Heart left ventricle (tissue), 16 donors: ENCODE results near the gene MRPL20. TPM values are rescaled to one million over a fixed set of nuclear protein-coding genes. Genes with fewer than 3 reads are reported as not detected.
A peak's percentile ranks its signal among the peaks of the same experiment; 100 is the strongest.
"Not testable (repeated sequence)": the region's sequence is repeated elsewhere in the genome, so short reads cannot be mapped to it uniquely, and the experiment has no call there.

Source experiments
- ATAC-seq, 4 donors: fragments of 200-7000 bp; cut with Tn5 transposase; one replicate each; pipeline ENCODE4 v1.9.1; 2020 to 2022; ENCODE audit warnings: moderate library complexity in 4 of 4, mild to moderate bottlenecking in 3 of 4, moderate number of reproducible peaks in 1 of 4
- DNase-seq, 5 donors: peaks; one replicate each; pipeline ENCODE4 v3.0.0-alpha.2; 2020
- H3K27ac ChIP-seq, 12 donors: fragments of 200-600 bp; sonication (generic) in 4 of 12; one replicate each; pipeline versions ENCODE4 v1.5.0 to v1.8.0; 2016 to 2022; ENCODE audit warnings: mild to moderate bottlenecking in 2 of 12
- H3K27me3 ChIP-seq, 9 donors: fragments of 200-600 bp; sonication (generic) in 2 of 9; one replicate each; pipeline versions ENCODE4 v1.5.1 to v1.8.0; 2016 to 2022; ENCODE audit warnings: mild to moderate bottlenecking in 3 of 9
- H3K36me3 ChIP-seq, 9 donors: fragments of 200-600 bp; sonication (generic) in 2 of 9; one replicate each; pipeline versions ENCODE4 v1.5.0 to v1.8.0; 2018 to 2022; ENCODE audit warnings: mild to moderate bottlenecking in 2 of 9
- H3K4me1 ChIP-seq, 12 donors: fragments of 200-600 bp; sonication (generic) in 4 of 12; one replicate each; pipeline versions ENCODE4 v1.5.0 to v1.8.0; 2016 to 2022; ENCODE audit warnings: mild to moderate bottlenecking in 3 of 12
- H3K4me3 ChIP-seq, 12 donors: fragments of 200-600 bp; sonication (generic) in 4 of 12; one replicate each; pipeline versions ENCODE4 v1.5.0 to v1.8.0; 2017 to 2022; ENCODE audit warnings: mild to moderate bottlenecking in 9 of 12, moderate library complexity in 4 of 12
- H3K9me3 ChIP-seq, 12 donors: fragments of 200-600 bp; sonication (generic) in 4 of 12; one replicate each; pipeline versions ENCODE4 v1.5.0 to v1.8.0; 2016 to 2022; ENCODE audit warnings: mild to moderate bottlenecking in 1 of 12
- POLR2A ChIP-seq, 2 donors: fragments of 450-650 bp; IDR thresholded peaks; one replicate each; pipeline ENCODE4 v1.6.1; 2017; ENCODE audit warnings: antibody characterized with exemption in 2 of 2, mild to moderate bottlenecking in 2 of 2, moderate library complexity in 2 of 2
- WGBS, 4 donors: extraction: QIAGEN DNeasy Blood & Tissue Kit in 2 of 4; methylation state at CpG; one replicate each; pipeline versions ENCODE4 v1.1.5 to v1.1.7; 2013 to 2018; 5-methylcytosine and 5-hydroxymethylcytosine counted together
- intact Hi-C, 10 donors: fragments of 100-400 bp; cut with DNase I; formaldehyde crosslinking; loops; one replicate each; pipeline versions ENCODE4 v1.11.1 to v1.14.2; 2022
- polyA plus RNA-seq, 2 donors: library from polyadenylated mRNA; stranded (reverse); fragments of 200-250 nt; gene quantifications; one replicate each; pipeline ENCODE4 v1.2.3, GENCODE V29; 2013
- total RNA-seq, 9 donors: library from RNA; depleted of rRNA in 2 of 9; stranded (reverse); fragments of >200 nt in 2 of 9; fragmentation: NEBNext Ultra II Directional in 3 of 9; extraction: Animal tissue kit (Norgen Biotek cat#: 25700) in 3 of 9; gene quantifications; one replicate each; pipeline versions ENCODE4 v1.1.0 to v1.2.4, GENCODE V29; 2016 to 2023
- TF ChIP-seq, protein P1 (sequence below), 12 donors: fragments of 200-600 bp; sonication (generic) in 4 of 12; IDR thresholded peaks; one replicate each; pipeline versions ENCODE4 v1.5.0 to v1.8.0; 2018 to 2022; ENCODE audit warnings: antibody characterized with exemption in 12 of 12, mild to moderate bottlenecking in 5 of 12
- donor health status: ischemic (EF 13 %, LVEDD 7.1; RV severe dilation, severe dysfunction).
- donor health status: healthy with polysubstance abuse.
- donor health status: DM: no; HTN: yes; CAD: no.
- donor health status: DM: no; HTN: no; CAD: no.
- donor health status: ischemic (EF 25% LVEDD 6.9; RV normal size, moderate dysfunction).
- donor health status: ischemic (EF 25% LVEDD 5.7; RV mildly dilated, moderate dysfunction).
- donor health status: healthy.
- donor health status: DM: yes; HTN: yes; CAD: no.
- donor health status: ischemic (EF 35%, LVEDD 5.7; RV mildly dilated, moderate dysfunction).
- donor health status: nonischemic (EF 11% LVEDD 7.7; RV severe dilation, severe dysfunction).
- donor health status: DM: yes; HTN: yes; CAD: no.
- donor health status: PGD.
- donor health status: ischemic (EF 29% LVEDD 5.4; RV normal size, mild dysfunction).
- donor health status: nonischemic (EF 23%, LVEDD 6.1; RV moderate dilation, normal function).

Gene MRPL20
- total and polyA plus RNA-seq, 11 donors = 112 to 238 (median 141) TPM

DNA sequence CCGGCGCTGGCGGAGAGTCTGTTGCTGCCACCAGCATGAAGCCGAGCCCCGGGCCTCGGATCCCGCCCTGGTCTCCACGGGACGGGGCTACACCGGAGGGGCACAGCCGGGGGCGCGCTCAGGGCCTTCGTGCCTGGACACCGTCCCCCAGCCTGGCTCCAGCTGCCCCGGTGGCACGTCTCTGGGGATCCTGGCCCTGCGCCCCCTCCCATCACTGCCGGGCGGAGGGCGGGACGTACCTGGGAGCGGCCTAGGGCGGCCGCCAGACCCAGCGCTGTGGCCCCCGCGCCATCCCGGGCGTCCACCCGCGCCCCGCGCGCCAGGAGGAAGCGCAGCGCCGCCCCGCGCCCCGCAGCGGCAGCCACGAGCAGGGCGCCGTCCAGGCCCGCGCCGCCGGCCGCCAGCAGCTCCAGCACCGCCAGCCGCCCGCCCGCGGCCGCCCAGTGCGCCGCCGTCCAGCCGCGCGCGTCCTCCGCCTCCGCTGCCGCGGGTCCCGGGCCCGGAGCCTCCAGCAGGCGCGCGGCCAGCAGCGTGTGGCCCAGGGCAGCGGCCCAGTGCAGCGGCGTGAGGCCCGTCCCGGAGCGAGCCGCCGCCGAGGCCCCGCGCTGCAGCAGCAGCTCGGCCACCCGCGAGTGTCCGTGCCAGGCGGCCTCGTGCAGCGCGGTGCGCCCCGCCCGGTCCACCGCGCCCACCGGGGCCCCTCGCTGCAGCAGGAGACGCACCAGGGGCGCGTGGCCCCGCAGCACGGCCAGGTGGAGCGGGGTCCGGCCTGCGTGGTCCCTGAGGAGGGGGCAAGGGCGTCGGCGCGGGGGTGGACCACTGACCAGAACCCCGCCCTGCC lies 12.9 kb upstream of the MRPL20 start:
- ATAC-seq = peak in 3 of 4 donors; percentile 52 to 68 (median 64)
- Histone ChIP-seq H3K9me3 (no peaks in the 10 kb centered on the region), H3K36me3 (no peaks in the 10 kb centered on the region), H3K27me3 (peaks cover 0 to 10% (median 0%) of the 10 kb centered on the region in 9 donors), H3K4me1 (peaks cover 0 to 25% (median 2%) of the 10 kb centered on the region in 12 donors), H3K4me3 (peak overlapping the region in 10 of 12 donors; percentile 35 to 63 (median 54)), H3K27ac (peak overlapping the region; percentile 27 to 79 (median 67))
- 10 to 19% (median 14%) methylated on average over 55 to 112 of the region's 112 CpGs for WGBS, 4 donors
- intact Hi-C loops = no loop called here
- TF ChIP-seq, protein P1, sequence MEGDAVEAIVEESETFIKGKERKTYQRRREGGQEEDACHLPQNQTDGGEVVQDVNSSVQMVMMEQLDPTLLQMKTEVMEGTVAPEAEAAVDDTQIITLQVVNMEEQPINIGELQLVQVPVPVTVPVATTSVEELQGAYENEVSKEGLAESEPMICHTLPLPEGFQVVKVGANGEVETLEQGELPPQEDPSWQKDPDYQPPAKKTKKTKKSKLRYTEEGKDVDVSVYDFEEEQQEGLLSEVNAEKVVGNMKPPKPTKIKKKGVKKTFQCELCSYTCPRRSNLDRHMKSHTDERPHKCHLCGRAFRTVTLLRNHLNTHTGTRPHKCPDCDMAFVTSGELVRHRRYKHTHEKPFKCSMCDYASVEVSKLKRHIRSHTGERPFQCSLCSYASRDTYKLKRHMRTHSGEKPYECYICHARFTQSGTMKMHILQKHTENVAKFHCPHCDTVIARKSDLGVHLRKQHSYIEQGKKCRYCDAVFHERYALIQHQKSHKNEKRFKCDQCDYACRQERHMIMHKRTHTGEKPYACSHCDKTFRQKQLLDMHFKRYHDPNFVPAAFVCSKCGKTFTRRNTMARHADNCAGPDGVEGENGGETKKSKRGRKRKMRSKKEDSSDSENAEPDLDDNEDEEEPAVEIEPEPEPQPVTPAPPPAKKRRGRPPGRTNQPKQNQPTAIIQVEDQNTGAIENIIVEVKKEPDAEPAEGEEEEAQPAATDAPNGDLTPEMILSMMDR (IDR thresholded peaks at IDR 0.05) = peak in 3 of 12 donors; percentile 8 to 20 (median 10)
- no peak for TF ChIP-seq POLR2A (IDR thresholded peaks at IDR 0.05)
- DNase-seq = peak in 3 of 5 donors; percentile 14 to 70 (median 42)

DNA sequence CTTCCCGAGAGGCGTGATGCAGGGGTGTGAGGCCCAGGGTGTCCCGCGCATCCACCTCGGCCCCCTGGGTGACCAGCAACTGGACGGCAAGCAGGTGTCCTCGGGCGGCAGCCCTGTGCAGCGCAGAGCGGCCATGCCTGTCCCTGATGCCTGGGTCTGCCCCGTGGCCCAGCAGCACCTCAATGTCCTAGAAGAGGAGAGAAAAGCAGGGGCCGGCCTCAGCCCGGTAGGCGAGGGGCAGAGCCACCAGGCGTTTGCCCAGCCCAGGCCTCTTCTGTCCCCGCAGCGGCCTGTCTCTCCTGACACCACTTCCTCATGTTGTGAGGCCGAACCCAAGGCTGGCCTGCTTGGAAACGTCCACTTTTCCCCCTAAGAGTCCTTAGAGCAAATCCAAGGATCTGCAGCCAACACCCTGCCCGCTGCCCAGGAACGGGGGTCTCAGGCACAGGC lies 12.3 kb upstream of the MRPL20 start:
- WGBS, 4 donors = 83 to 91% (median 85%) methylated on average over 19 to 21 of the region's 21 CpGs
- DNase-seq (peak in 1 of 5 donors; percentile 55), ATAC-seq (peak in 3 of 4 donors; percentile 18 to 27 (median 25))
- Histone ChIP-seq H3K36me3 (no peaks in the 10 kb centered on the region), H3K4me3 (peak overlapping the region in 10 of 12 donors; percentile 35 to 63 (median 54)), H3K27me3 (peaks cover 0 to 10% (median 0%) of the 10 kb centered on the region in 9 donors), H3K9me3 (no peaks in the 10 kb centered on the region), H3K4me1 (peaks cover 0 to 25% (median 2%) of the 10 kb centered on the region in 12 donors), H3K27ac (peak overlapping the region; percentile 27 to 79 (median 67))
- TF ChIP-seq POLR2A (IDR thresholded peaks at IDR 0.05) = no peak
- TF ChIP-seq, protein P1 (IDR thresholded peaks at IDR 0.05) = no peak
- intact Hi-C loops = no loop called here

DNA sequence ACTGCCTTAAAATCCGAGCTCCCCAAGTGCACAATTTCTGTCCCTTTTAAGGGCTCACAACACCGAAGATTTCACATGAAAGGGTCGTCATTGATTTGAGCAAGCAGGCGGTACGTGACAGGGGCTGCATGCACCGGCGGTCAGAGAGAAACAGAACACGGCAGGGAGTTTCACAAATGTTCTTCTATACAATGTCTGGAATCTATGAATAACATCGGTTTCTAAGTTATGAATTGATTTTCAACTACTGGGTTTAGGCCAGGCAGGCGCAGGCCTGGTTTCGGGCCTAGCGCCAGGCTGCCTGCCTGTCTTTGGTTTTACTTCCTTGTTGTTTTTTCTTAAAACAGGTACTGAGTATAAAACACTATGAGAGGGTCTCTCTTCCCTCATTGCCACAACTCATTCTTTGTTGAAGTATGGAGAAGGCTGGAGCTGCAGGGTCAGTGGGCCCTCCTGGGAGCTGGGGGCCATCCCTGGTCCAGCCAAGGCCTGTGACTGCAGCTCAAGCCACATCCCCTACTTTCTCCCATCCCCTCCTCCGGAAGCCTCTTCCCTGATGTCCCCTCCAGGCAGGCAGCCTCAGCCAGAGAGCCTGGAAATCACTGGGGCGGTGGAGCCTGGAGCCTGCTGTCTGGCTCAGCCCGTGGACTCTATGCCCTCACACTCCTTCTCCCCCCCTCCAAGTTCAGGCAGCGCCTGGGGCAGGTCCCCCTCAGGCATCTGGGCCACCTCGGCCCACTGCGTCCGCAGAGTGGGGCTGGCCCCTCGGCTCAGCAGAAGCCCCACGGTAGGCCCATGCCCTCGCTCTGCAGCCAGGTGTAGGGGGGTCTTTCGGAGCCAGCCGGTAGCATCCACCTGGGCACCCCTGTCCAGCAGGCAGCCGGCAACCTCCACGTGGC lies 11.6 kb upstream of the MRPL20 start:
- TF ChIP-seq, protein P1 (IDR thresholded peaks at IDR 0.05) = no peak
- TF ChIP-seq POLR2A (IDR thresholded peaks at IDR 0.05) = no peak
- no peak overlapping the region for H3K4me3 ChIP-seq
- H3K9me3 ChIP-seq = no peaks in the 10 kb centered on the region

DNA sequence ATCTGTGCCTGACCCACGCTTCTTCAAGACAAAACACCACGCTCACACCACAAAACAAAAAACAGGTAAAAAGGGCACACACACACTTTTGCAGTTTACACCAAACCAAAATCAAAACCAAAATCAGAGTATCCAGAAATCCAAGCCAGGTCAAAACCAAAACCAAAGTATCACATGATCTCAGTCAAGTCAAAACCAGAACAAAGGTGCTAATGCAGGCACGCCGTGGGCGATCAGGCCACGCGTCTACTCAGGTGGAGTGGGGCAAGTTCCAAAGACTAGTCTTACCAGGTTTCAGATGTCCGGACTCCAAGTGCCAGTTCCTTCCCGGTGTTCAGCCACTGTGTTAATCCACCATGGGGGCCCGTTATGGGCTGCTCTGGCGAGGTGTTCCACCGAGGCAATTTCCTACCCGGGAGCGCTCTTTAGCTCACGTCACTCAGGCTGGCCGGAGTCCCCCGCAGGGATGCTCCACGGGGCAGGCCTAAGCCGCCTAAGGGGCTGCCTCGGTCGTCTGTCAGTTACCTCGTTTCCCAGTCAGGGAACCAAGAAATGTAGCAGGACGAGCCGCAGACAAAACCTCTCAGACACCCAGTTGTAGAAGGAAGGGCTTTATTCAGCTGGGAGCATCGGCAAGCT lies 10.9 kb upstream of the MRPL20 start:
- H3K9me3 ChIP-seq = not testable (repeated sequence)
- 90 to 94% (median 92%) methylated on average over 12 to 25 of the region's 25 CpGs for WGBS, 4 donors

More for the DNA sequence above, 11.6 kb upstream of the MRPL20 start:
- H3K27ac ChIP-seq = peak overlapping the region in 1 of 12 donors; percentile 79
- DNase-seq (peak in 1 of 5 donors; percentile 53), ATAC-seq (peak in 1 of 4 donors; percentile 25)
- no peaks in the 10 kb centered on the region for H3K36me3 ChIP-seq
- WGBS, 4 donors = 92 to 95% (median 95%) methylated on average over 17 to 26 of the region's 26 CpGs
- peaks cover 0 to 25% (median 2%) of the 10 kb centered on the region in 12 donors for H3K4me1 ChIP-seq
- peaks cover 0 to 10% (median 0%) of the 10 kb centered on the region in 9 donors for H3K27me3 ChIP-seq
- intact Hi-C loops = no loop called here

DNA sequence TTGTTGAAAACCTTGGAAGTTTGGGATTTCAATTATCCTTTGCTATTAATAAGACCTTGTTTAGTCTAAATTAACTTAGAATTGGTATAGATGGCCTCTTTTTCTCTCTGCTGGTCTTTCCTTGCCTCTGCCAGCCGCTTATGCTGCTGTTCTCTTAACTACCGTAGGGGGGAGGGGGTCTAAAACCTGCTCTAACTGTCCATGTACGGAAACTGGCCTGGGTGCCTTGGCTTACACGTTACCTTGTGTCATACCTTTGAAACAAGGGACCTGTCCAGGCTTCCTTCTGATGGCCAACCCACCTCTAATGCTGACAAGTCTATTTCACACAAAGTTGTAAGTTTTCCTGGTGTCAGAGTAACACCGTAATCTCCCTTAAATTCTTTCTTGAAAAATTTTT lies 10.3 kb upstream of the MRPL20 start:
- H3K27me3 ChIP-seq, H3K36me3 ChIP-seq, H3K9me3 ChIP-seq, H3K27ac ChIP-seq, intact Hi-C loops, H3K4me3 ChIP-seq, ATAC-seq: not testable (repeated sequence)
- 80 to 88% (median 85%) methylated on average over 5 of the region's 5 CpGs for whole genome bisulfite sequencing, 4 donors
- H3K4me1 ChIP-seq = peaks cover 0 to 25% (median 2%) of the 10 kb centered on the region in 12 donors
- peak in 1 of 5 donors; percentile 15 for DNase-seq

More for the DNA sequence above, 10.9 kb upstream of the MRPL20 start:
- H3K36me3 ChIP-seq, H3K27ac ChIP-seq, ATAC-seq, H3K4me3 ChIP-seq, H3K27me3 ChIP-seq, intact Hi-C loops: not testable (repeated sequence)
- H3K4me1 ChIP-seq = peaks cover 0 to 25% (median 2%) of the 10 kb centered on the region in 12 donors
- peak in 1 of 5 donors; percentile 33 for DNase-seq
